Stimulated activated CD8-positive, alpha-beta memory T cell treated with anti-CD3 and anti-CD28 coated beads, Interleukin-7, amount 100 ng/mL, for 4 hours (primary cell): ENCODE data around the gene GJA8.
"Not testable (repeated sequence)": the region's sequence is repeated elsewhere in the genome, so short reads cannot be mapped to it uniquely, and the experiment has no call there.

Source experiments
- DNase-seq, 2 donors: peaks; one replicate each; pipeline ENCODE4 v3.0.0-alpha.2; 2020; ENCODE audit warnings: low read depth in 2 of 2

GJA8 gene

GRCh38 chr1:147902253-147902845 is at the start of gene GJA8:
GJA8 (plus strand) TSS chr1:147902795; CDS start chr1:147907956, 5,161 bp downstream.
- DNase-seq: no peak

GRCh38 chr1:147853391-147853790 is 49.2 kb upstream of the GJA8 start:
- DNase-seq: no peak

GRCh38 chr1:147854989-147855388 is 47.6 kb upstream of the GJA8 start:
- not testable (repeated sequence) for DNase-seq

- not testable (repeated sequence) for DNase-seq
Measured at GRCh38 chr1:147855996-147856395, 46.6 kb upstream of the GJA8 start.

- not testable (repeated sequence) for DNase-seq
Measured at GRCh38 chr1:147867204-147867603, 35.4 kb upstream of the GJA8 start.

GRCh38 chr1:147878022-147878421 is 24.6 kb upstream of the GJA8 start:
- no peak for DNase-seq

- DNase-seq: no peak
Measured at GRCh38 chr1:147879911-147880310, 22.7 kb upstream of the GJA8 start.

GRCh38 chr1:147882535-147882934 is 20.1 kb upstream of the GJA8 start:
- no peak for DNase-seq

- peak; percentile 1 to 13 for DNase-seq
Measured at GRCh38 chr1:147890177-147890790, 12.3 kb upstream of the GJA8 start.

- no peak for DNase-seq
Measured at GRCh38 chr1:147891088-147891487, 11.5 kb upstream of the GJA8 start.

GRCh38 chr1:147892216-147892615 is 10.4 kb upstream of the GJA8 start:
- DNase-seq: no peak

GRCh38 chr1:147892731-147893214 is 9.8 kb upstream of the GJA8 start:
- DNase-seq: no peak

- no peak for DNase-seq
Measured at GRCh38 chr1:147895123-147895522, 7.5 kb upstream of the GJA8 start.

GRCh38 chr1:147897029-147897752 is 5.4 kb upstream of the GJA8 start:
- no peak for DNase-seq

GRCh38 chr1:147897789-147898188 is 4.8 kb upstream of the GJA8 start:
- DNase-seq: no peak

- DNase-seq: no peak
Measured at GRCh38 chr1:147904726-147905125, 2.1 kb downstream of the GJA8 start.

- no peak for DNase-seq
Measured at GRCh38 chr1:147907786-147908509, 5.4 kb downstream of the GJA8 start.

- DNase-seq: no peak
Measured at GRCh38 chr1:147912553-147912952, 10.0 kb downstream of the GJA8 start.

GRCh38 chr1:147913362-147913942 is 10.9 kb downstream of the GJA8 start:
- DNase-seq: no peak

- no peak for DNase-seq
Measured at GRCh38 chr1:147919896-147920295, 17.3 kb downstream of the GJA8 start.

- no peak for DNase-seq
Measured at GRCh38 chr1:147924813-147925212, 22.2 kb downstream of the GJA8 start.

- not testable (repeated sequence) for DNase-seq
Measured at GRCh38 chr1:147927215-147927614, 24.6 kb downstream of the GJA8 start.
